GM19193 (cell line): Measurements from ENCODE around the gene MRPL14.

Source experiments
- POLR2A ChIP-seq: IDR thresholded peaks from 4 replicates; pipeline ENCODE4 v1.6.1; 2011; ENCODE audit not compliant: insufficient read depth, insufficient read length; ENCODE audit errors: extremely low read depth

Gene MRPL14

DNA sequence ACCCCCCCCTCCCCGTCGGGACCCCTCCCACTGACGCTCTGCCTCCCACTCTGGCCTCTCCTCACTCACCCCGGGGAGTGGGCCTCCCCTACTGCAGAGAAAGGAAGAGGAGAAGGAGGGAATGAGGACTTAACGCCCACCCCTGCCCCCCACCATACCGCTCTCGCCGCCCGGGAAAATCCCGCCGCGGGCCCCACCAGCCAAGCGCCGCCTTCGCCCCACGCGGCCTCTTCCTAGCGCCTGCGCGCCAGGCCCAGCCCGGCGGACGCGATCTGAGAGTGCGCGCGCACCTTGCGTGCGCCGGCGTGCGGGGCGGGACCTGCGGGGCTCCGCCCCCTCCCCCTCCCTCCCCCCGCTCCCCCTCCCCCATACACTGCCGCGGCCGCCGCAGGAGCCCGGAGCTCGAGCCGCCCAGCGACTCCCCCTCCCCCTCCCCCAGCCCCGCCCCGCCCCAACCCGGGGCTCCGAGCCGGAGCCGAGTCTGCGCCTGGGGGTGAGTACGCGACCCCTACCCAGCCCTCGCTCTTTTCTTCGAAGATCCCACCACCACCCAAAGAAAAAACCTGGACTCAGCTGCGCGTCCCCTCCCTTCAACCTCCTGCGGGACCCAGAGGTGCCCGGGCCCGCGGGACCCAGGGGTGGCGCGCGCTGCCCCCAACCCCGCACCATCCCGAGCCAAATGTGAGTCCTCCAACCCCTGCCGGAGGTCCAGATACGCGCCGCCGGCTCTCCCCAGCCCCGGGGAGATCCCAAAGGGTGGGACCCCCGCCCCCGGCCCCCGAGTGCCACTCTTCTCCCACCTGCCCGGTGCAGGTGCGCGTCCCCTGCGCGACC is at the start of gene MRPL14, which contains the start of gene TMEM63B:
MRPL14 (minus strand) TSS at position 267 of the 834 bp plus-strand sequence. CDS start 10,841 bp downstream, outside the sequence.
TMEM63B (plus strand) TSS at position 369 of the 834 bp plus-strand sequence. CDS start 7,031 bp downstream, outside the sequence.
- TF ChIP-seq POLR2A = peak; percentile 77

DNA sequence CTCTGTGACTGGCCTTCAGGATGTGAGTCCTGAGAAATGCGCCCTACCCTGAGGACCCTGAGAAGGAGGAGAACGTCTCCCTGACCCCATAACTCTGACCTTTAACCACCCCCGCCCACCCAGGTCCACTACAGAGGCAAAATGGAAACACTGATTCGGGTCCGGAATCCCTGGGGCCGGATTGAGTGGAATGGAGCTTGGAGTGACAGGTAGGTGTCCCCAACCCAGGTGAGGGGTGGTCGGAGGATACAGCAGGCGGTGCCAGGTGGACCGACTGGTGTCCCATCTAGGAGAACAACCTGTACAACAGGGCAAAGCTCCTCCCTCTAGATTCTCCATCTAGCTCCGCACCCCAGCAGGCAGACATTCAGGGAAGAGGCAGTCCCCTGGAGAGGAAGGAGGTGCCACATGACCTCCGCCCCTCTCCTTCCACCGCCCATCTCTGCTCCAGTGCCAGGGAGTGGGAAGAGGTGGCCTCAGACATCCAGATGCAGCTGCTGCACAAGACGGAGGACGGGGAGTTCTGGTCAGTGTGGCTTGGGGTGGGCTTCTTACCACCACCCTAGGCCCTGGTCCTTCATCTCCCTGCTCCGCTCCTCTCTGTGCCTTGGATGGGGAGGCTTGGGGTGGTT is 49.0 kb upstream of the MRPL14 start:
- no peak for TF ChIP-seq POLR2A

DNA sequence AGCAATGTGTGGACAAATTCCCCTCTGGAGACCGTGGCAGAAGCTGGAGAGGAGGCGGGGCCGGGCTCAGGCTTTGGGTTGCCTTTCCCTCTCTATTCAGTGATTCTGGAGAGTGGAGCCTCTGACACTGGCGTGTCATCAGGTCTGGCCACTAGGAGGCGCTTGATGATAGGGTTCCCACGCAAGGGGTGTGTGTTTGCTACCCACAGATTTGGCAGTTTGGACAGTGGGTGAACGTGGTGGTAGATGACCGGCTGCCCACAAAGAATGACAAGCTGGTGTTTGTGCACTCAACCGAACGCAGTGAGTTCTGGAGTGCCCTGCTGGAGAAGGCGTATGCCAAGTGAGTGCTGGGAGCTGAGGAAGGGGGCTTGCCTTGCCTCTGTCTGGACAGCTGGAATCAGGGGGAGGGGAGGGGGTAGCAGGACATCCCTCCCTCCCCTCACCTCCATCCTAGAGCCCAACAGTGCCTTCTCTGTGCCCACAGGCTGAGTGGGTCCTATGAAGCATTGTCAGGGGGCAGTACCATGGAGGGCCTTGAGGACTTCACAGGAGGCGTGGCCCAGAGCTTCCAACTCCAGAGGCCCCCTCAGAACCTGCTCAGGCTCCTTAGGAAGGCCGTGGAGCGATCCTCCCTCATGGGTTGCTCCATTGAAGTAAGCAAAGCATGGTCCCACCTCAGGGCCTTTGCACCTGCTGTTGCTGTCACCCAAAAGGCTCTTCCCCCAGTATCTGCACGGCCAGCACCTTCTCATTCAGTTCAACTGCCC is 45.7 kb upstream of the MRPL14 start:
- no peak for TF ChIP-seq POLR2A

DNA sequence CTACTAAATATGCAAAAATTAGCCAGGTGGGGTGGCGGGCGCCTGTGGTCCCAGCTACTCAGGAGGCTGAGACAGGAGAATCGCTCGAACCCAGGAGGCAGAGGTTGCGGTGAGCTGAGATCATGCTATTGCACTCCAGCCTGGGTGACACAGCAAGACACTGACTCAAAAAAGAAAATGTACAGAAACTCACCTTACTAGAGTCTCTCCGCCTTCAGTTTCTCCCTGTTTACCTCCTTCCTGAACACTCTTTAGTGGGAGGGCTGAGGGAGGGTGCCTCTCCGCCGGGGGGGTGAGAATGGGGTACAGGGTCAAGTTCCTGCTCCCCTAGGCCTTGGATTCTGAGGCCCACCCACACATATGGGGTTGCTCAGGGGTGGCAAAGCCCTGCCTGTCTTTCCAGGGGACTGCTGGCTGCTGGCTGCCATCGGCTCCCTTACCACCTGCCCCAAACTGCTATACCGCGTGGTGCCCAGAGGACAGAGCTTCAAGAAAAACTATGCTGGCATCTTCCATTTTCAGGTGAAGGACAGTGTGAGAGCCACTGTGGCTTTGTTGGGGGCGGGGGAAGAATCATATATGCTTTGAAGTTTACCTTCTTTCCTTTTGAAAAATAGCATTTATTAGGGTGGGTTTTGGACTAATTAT is 44.8 kb upstream of the MRPL14 start:
- no peak for TF ChIP-seq POLR2A

DNA sequence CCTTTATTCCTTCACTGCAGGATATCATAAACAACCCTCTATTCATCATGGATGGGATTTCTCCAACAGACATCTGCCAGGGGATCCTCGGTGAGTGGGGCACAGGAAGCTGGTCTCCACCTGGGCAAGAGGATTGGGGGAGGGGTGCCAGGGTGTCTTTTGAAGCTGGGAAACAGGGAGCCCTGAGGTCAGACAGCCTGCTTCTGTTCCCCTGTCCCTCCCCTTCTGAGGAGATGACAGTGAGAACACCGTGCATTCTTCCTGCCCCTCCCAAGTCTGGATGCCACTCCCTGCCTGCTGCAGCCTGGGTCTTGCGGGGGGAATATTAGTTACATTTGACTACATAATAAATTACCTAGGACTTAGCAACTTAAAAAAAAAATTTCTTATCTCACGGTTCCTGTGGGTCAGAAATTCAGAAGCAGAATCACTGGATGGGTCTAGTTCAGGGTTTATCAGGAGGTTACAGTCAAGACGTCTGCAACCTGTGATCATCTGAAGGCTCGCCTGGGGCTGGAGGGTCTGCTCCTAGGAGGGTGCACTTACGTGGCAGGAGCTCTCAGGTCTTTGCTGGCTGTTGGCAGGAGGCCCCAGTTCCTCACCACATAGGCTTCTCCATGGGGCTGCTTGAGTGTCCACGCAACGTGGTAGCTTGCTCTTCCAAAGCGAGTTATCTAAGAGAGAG is 42.8 kb upstream of the MRPL14 start:
- no peak for TF ChIP-seq POLR2A

DNA sequence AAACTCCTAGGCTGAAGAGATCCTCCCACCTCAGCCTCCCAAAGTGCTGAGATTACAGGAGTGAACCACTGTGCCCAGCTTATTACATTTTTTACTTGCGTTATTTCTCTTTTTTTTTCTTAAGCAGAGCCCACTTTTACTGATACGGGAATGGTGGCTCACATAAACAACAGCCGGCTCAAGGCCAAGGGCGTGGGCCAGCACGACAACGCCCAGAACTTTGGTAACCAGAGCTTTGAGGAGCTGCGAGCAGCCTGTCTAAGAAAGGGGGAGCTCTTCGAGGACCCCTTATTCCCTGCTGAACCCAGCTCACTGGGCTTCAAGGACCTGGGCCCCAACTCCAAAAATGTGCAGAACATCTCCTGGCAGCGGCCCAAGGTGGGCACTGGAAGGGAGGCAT is 41.9 kb upstream of the MRPL14 start:
- TF ChIP-seq POLR2A = no peak

DNA sequence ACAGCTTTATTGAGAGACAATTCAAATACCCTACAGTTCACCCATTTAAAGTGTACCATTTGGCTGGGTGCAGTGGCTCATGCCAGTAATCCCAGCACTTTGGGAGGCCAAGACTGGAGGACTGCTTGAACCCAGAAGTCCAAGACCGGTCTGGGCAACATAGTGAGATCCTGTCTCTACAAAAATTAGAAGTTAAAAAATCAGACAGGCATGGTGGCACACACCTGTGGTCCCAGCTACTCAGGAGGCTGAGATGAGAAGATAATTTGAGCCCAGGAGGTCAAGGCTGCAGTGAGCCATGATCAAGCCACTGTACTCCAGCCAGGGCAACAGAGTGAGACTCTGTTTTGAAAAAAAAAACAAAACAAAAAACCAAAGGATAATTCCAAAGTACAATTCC is 40.3 kb upstream of the MRPL14 start:
- TF ChIP-seq POLR2A = no peak

DNA sequence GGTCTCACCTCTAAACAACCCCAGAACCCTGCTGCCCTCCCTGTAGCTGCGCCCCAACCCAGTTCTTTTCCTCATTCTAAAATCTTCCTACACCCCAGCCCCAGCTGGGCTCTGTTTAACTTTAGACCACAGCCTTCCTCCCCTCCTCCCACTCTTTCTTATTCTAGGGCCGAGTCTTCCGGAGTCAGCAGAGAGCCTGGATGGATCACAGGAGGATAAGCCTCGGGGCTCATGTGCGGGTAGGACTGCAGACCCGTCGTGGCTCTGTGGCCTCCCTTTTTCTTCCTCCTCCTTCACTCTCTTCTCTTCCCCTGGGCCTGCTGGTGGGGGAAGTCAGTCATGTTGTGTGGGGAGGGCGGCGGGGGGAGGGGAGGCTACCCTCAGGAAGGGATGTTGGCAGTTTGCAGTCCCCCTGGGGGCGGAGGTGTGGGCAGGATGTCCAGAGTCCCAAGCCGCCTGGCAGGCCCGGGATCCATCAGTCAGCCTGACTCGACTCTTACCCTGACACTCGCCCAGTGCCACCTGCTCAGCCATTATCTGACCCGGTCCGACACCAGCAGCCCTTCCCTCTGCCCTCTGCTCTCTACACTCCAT is 39.4 kb upstream of the MRPL14 start:
- TF ChIP-seq POLR2A = no peak

DNA sequence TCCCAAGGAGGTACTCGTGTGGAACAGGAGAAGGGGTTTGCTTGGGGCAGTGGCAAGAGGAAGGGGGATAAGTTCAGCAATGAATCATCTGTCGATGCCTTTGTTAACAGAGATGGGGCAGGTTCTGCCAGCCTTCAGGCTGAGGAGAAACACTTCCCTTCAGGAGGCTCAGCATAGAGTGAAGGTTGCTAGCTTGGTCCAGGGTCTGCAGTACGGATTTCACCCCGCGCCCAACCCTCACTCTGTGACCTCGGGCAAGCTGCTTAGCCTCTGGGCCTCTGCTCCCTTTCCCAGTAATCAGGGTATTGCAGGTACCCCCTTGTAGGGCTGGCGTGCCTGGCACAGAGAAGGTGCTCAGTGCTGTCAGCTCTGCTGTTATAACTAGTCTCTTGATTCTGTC is 38.9 kb upstream of the MRPL14 start:
- no peak for TF ChIP-seq POLR2A

DNA sequence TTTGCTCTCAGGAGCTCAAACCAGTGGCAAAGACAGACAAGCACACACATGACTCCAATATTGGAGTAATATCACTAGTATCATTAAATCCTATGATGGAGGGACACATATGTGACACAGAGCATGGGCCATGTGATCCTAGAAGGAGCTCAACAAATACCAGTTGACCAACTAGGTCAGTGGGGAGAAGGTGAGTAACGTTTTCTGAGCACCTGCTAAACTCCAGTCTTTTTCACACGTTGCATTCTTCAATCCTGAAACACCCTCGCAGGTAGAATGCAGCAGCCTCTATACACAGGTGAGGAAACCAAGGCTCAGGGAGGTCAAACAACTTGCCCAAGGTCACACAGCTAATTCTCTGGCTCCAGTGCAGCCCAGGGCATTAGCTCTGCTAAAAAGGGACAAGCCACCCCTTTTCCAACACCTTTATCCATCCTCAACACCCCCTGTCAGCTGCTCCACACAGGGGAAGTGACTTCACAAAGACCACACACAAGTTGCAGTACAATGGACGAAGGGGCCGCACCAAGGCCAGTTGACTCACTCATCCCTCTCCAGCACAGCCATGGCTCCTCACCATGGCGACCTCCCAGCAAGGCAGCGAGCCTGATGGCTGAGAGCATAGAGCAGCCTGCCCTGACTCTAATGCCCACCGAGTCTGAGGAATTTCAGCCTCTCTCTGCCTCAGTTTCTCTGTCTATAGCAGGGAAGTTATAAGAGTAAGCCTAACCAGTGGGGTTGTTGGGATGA is 35.8 kb upstream of the MRPL14 start:
- TF ChIP-seq POLR2A = no peak

DNA sequence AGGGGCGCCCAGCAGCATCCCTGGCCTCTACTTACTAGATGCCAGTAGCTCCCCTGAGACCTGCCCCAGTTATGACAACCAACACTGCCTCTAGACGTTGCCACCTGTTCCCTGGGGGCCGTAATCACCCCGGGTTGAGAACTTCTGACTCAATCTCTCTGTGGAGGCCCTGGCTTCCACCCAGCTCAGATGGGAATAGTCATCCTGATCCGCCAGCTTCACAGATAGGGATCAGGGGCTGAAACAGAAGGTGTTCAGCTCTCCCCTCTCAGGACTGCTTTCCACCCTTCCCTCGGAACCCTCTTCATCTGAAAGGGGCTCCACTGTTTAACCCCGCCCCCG is 34.7 kb upstream of the MRPL14 start:
- TF ChIP-seq POLR2A = no peak

DNA sequence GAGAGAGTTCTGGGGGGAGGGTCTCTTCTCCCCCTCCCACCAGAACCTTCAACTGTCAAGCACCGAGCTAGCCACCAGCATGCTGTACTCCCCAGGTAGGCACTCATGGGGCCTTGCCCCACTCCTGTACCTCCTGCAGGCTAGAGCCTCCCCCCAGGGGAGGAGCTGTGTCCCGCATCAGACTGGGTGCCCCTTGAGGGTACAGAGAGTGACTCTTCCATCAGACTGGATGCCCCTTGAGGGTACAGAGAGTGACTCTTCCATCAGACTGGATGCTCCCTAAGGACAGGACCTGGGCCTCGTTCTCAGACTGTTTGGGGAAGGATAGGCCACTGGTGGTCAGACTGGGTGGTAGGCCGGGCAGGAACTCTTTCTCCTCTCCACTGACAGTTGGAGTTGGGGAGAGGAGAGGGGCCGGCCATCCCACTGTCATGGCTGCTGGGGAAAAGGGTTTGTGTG is 31.5 kb upstream of the MRPL14 start, which contains the start of gene CAPN11:
CAPN11 (plus strand) TSS at position 51 of the 459 bp plus-strand sequence; CDS start at position 80, 29 bp downstream.
- TF ChIP-seq POLR2A = no peak

DNA sequence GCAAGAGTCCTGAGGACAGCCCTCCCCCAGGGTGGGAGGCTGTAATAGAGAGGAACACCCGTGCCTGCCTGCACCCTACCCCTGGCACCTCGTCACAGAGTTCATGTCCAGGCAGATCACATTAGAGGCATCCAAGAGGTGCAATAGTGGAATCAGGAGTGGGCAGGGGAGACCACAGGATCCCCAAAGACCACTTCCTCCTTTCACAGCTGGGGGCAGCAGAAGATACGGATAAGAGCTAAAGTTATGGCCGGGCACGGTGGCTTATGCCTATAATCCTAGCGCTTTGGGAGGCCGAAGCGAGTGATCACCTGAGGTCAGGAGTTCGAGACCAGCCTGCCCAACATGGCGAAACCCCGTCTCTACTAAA is 29.9 kb upstream of the MRPL14 start:
- TF ChIP-seq POLR2A = no peak
